Keratinocyte (primary cell): ENCODE results near the gene KLHDC4.

Source experiments
- EZH2 ChIP-seq: IDR thresholded peaks from one replicate; pipeline ENCODE4 v1.6.1; 2012; ENCODE audit warnings: inconsistent platforms, mild to moderate bottlenecking, low read length, moderate library complexity
- TF ChIP-seq, protein P1 (sequence below), 3 experiments: IDR thresholded peaks in 1 of 3; conservative IDR thresholded peaks in 1 of 3; optimal IDR thresholded peaks in 1 of 3; 2 replicates in 2 of 3; 3 replicates in 1 of 3; pipeline versions ENCODE3 to v1.5.1; 2011; ENCODE audit warnings: low read length in 3 of 3, mild to moderate bottlenecking in 3 of 3, moderate library complexity in 2 of 3, control low read depth in 1 of 3, inconsistent platforms in 1 of 3; ENCODE audit not compliant: insufficient read depth in 2 of 3; ENCODE audit errors: extremely low read depth in 1 of 3

DNA sequence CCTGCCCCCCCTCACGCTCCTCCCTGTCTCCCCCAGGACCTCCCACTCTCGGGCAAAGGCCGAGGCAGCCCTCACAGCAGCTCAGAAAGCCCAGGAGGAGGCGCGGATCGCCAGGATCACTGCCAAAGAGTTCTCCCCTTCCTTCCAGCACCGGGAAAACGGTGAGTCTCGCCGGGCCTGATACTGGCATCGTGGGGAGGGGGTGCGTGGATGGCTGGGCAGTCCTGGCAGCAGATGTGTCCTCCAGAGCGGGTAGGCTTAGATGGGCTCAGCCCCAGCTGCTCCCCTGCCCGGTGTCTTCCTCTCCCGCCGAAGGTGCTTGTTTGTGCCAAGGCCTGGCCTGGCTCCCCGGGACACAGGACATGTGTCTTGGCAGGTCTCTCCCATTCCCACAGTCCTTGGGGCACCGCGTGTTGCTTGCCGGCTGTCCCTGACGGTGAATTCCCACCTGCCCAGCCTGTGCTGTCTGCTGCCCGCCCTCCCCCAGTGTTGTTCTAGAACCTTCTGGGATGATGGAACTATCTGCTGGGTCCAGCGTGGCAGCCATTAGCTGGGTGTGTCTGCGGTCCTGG, 81.6 kb downstream of the KLHDC4 start:
- TF ChIP-seq EZH2 = no peak
- TF ChIP-seq, protein P1, sequence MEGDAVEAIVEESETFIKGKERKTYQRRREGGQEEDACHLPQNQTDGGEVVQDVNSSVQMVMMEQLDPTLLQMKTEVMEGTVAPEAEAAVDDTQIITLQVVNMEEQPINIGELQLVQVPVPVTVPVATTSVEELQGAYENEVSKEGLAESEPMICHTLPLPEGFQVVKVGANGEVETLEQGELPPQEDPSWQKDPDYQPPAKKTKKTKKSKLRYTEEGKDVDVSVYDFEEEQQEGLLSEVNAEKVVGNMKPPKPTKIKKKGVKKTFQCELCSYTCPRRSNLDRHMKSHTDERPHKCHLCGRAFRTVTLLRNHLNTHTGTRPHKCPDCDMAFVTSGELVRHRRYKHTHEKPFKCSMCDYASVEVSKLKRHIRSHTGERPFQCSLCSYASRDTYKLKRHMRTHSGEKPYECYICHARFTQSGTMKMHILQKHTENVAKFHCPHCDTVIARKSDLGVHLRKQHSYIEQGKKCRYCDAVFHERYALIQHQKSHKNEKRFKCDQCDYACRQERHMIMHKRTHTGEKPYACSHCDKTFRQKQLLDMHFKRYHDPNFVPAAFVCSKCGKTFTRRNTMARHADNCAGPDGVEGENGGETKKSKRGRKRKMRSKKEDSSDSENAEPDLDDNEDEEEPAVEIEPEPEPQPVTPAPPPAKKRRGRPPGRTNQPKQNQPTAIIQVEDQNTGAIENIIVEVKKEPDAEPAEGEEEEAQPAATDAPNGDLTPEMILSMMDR (optimal IDR thresholded peaks at IDR 0.05 in 1 of 3, IDR thresholded peaks at IDR 0.05 in 1 of 3, conservative IDR thresholded peaks at IDR 0.05 in 1 of 3; ENCODE audit: extremely low read depth in 1 of 3, insufficient read depth in 2 of 3, low read length in 3 of 3) = no peak
